Choroid plexus epithelial cell (primary cell): Measurements from ENCODE around the gene SEH1L.

Experiments used
- DNase-seq: peaks from one replicate; pipeline ENCODE4 v3.0.0-alpha.2; 2010; ENCODE audit warnings: low read depth
- H3K4me3 ChIP-seq: 2 replicates; pipeline ENCODE4 v1.5.1; 2011; ENCODE audit warnings: low read depth, mild to moderate bottlenecking, control low read depth, low read length, moderate library complexity
- TF ChIP-seq, protein P1 (sequence below): conservative IDR thresholded peaks from 2 replicates; pipeline ENCODE4 v1.5.1; 2011; ENCODE audit warnings: low read depth, mild to moderate bottlenecking, control low read depth, inconsistent platforms, low read length, moderate library complexity

Gene SEH1L

GRCh38 chr18:13036622-13037320, 89.0 kb downstream of the SEH1L start:
- no peak overlapping the region for H3K4me3 ChIP-seq
- DNase-seq = peak; percentile 32
- TF ChIP-seq, protein P1, sequence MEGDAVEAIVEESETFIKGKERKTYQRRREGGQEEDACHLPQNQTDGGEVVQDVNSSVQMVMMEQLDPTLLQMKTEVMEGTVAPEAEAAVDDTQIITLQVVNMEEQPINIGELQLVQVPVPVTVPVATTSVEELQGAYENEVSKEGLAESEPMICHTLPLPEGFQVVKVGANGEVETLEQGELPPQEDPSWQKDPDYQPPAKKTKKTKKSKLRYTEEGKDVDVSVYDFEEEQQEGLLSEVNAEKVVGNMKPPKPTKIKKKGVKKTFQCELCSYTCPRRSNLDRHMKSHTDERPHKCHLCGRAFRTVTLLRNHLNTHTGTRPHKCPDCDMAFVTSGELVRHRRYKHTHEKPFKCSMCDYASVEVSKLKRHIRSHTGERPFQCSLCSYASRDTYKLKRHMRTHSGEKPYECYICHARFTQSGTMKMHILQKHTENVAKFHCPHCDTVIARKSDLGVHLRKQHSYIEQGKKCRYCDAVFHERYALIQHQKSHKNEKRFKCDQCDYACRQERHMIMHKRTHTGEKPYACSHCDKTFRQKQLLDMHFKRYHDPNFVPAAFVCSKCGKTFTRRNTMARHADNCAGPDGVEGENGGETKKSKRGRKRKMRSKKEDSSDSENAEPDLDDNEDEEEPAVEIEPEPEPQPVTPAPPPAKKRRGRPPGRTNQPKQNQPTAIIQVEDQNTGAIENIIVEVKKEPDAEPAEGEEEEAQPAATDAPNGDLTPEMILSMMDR = no peak
